NCI-H345 treated with DMSO at 0.1 percent for 48 hours (cell line): ENCODE data around the gene SYNE4.

Experiments
- DNase-seq: peaks from one replicate; lab custom pipeline; 2025; ENCODE audit not compliant: unreplicated experiment; lab: John Stamatoyannopoulos, UW

Gene SYNE4

GRCh38 chr19:36026091-36026876 lies 17.7 kb upstream of the SYNE4 start:
- DNase-seq, result no peak

GRCh38 chr19:36025541-36025940 lies 16.9 kb upstream of the SYNE4 start:
- no peak for DNase-seq

GRCh38 chr19:36023432-36023831 lies 14.8 kb upstream of the SYNE4 start:
- no peak for DNase-seq

GRCh38 chr19:36019061-36019670 lies 10.6 kb upstream of the SYNE4 start:
- no peak for DNase-seq

GRCh38 chr19:36014012-36014924 lies 5.7 kb upstream of the SYNE4 start, which contains the start of gene ALKBH6:
Gene ALKBH6 (minus strand): TSS chr19:36014213. CDS start chr19:36013397, 816 bp downstream.
- peak; percentile 100 for DNase-seq

GRCh38 chr19:36013280-36014011 lies 4.8 kb upstream of the SYNE4 start:
- no peak for DNase-seq

- no peak for DNase-seq
Measured at GRCh38 chr19:36010402-36010801, 1.8 kb upstream of the SYNE4 start.

- DNase-seq, result no peak
Measured at GRCh38 chr19:36009633-36010379, 1.2 kb upstream of the SYNE4 start.

GRCh38 chr19:36009220-36009619 lies 607 bp upstream of the SYNE4 start:
- DNase-seq, result peak; percentile 55

GRCh38 chr19:36006955-36007354 lies 1.7 kb downstream of the SYNE4 start:
- DNase-seq, result no peak

GRCh38 chr19:36003284-36003683 lies 5.3 kb downstream of the SYNE4 start:
- DNase-seq, result no peak

GRCh38 chr19:36001605-36002004 lies 7.0 kb downstream of the SYNE4 start:
- no peak for DNase-seq

GRCh38 chr19:35996777-35997176 lies 11.8 kb downstream of the SYNE4 start:
- no peak for DNase-seq

- peak; percentile 98 for DNase-seq
Measured at GRCh38 chr19:35995048-35995993, 13.3 kb downstream of the SYNE4 start, which contains the start of gene SDHAF1. Gene SDHAF1 (plus strand): TSS chr19:35995188. CDS start chr19:35995275, 87 bp downstream.

- DNase-seq, result no peak
Measured at GRCh38 chr19:35993923-35994598, 14.6 kb downstream of the SYNE4 start.

GRCh38 chr19:35992907-35993765 lies 15.5 kb downstream of the SYNE4 start:
- DNase-seq, result no peak

GRCh38 chr19:35991731-35992450 lies 16.7 kb downstream of the SYNE4 start:
- DNase-seq, result no peak
